ENCODE measurements around the gene PARP11. TPM values are rescaled to one million over a fixed set of nuclear protein-coding genes. Genes with fewer than 3 reads are reported as not detected.
"Not testable (repeated sequence)": the region's sequence is repeated elsewhere in the genome, so short reads cannot be mapped to it uniquely, and the experiment has no call there.

PARP11 gene
- polyA plus RNA-seq, 4 donors, result 15.2 to 18.3 (median 16.2) TPM

- no peak for DNase-seq (ENCODE audit: low read depth in 4 of 4, low spot score in 2 of 4)
Observed at GRCh38 chr12:3884671-3885070, 11.5 kb upstream of the PARP11 start.

DNA sequence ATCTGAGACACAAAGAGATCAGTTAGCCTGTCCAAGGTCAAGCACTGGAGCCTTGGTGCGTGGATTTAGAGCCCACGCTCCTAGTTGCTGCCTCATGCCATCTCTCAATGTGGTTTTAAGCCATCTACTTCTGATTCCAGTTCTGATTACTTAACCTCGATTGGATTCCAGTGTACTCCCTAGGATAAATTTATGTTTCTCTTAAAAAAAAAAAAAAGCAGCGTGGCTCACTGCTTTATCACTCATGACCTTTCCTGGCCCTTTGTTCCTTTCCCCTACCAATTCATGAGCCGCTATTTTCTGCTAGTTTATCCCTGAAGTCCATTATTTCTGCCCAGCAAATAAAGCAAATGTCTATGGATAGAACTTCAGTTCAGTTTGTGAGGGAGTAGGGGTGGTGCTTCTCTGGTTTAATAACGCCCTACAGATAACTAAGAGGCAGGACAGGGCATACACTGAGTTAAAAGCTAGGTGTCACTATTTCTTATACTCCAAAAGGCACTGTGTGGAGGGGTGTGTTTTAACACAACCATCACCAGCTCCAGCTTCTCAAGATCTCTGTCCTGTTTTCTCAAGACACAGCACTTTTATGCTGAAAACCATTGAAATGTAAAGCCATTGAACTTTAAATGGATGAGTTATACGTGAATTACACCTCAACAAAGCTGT is 9.8 kb upstream of the PARP11 start:
- no peak for DNase-seq (ENCODE audit: low read depth in 4 of 4, low spot score in 2 of 4)

GRCh38 chr12:3882406-3882805 is 9.2 kb upstream of the PARP11 start:
- no peak for DNase-seq (ENCODE audit: low read depth in 4 of 4, low spot score in 2 of 4)

GRCh38 chr12:3881281-3881950 is 8.2 kb upstream of the PARP11 start:
- no peak for DNase-seq (ENCODE audit: low read depth in 4 of 4, low spot score in 2 of 4)

- no peak for DNase-seq (ENCODE audit: low read depth in 4 of 4, low spot score in 2 of 4)
Observed at GRCh38 chr12:3879846-3880245, 6.6 kb upstream of the PARP11 start.

DNA sequence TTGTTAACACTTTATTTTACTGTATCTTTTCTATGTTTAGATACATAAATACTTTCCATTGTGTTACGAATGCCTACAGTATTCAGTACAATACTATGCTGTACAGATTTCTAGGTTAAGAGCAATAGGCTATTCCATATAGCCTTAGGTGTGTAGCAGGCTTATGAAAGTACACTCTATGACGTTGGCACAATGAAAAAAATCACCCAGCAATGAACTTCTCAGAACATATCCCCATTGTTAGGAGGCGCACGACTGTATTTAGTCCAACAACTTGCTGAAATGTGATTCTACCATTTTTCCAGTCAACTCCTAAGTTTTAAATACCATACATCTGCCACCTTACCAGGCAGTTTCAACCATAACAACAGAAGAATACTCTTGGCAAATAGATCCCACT is 1.8 kb downstream of the PARP11 start:
- DNase-seq (ENCODE audit: low read depth in 4 of 4, low spot score in 2 of 4), result no peak

- no peak for DNase-seq (ENCODE audit: low read depth in 4 of 4, low spot score in 2 of 4)
Observed at GRCh38 chr12:3869865-3870264, 3.3 kb downstream of the PARP11 start.

DNA sequence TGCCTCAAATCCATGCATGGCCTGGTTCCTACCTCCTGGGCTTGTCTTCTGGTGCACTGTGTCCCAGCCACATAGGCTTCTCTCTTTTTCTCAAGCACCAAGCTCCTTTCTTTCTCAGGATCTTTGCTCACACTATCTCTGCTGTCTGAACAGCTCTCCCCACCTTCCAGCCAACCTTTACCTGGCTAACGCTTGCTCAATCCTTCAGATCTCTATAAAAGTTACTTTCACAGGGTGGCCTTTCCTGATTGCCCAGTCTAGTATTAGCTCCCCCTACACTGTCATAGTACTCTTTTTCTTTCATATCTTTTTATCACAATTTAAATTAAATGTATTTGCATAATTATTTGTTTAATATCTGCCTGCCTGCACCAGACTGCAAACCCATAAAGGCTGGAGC is 3.8 kb downstream of the PARP11 start:
- no peak for DNase-seq (ENCODE audit: low read depth in 4 of 4, low spot score in 2 of 4)

GRCh38 chr12:3863756-3864155 is 9.4 kb downstream of the PARP11 start:
- DNase-seq (ENCODE audit: low read depth in 4 of 4, low spot score in 2 of 4), result no peak

DNA sequence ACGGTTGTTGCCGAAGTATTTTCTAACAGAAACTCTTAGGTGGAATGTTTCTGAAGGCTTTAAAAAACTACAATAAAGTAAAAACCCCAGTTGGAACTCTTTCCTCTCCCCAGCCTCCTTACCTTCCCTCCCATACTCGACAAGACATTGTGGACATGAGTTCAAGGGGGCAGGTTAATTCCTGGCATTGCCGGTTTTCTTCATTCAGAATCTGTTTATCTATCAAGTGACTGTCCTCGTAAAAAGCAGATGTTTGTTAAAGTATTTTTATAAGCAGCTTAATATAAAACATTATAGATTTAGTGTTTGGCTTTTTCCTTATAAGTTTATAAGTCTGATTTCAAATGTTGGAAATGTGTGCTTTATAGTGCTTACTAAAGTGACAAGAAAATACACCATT is 30.7 kb downstream of the PARP11 start:
- DNase-seq (ENCODE audit: low read depth in 4 of 4, low spot score in 2 of 4), result no peak

- no peak for DNase-seq (ENCODE audit: low read depth in 4 of 4, low spot score in 2 of 4)
Observed at GRCh38 chr12:3841783-3842182, 31.4 kb downstream of the PARP11 start.

DNA sequence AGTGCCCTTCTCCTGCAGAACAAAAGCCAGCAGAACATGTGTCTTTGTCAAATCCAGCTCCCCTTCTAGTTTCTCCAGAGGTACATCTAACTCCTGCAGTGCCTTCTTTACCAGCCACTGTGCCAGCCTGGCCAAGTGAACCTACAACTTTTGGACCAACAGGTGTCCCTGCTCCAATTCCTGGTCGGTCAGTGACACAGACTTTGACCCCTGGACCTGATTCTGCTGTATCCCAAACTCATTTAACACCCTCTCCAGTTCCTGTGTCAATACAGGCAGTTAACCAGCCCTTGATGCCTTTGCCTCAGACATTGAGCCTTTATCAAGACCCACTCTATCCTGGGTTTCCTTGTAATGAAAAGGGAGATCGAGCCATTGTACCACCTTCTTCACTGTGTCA is 32.4 kb downstream of the PARP11 start:
- DNase-seq (ENCODE audit: low read depth in 4 of 4, low spot score in 2 of 4), result not testable (repeated sequence)

DNA sequence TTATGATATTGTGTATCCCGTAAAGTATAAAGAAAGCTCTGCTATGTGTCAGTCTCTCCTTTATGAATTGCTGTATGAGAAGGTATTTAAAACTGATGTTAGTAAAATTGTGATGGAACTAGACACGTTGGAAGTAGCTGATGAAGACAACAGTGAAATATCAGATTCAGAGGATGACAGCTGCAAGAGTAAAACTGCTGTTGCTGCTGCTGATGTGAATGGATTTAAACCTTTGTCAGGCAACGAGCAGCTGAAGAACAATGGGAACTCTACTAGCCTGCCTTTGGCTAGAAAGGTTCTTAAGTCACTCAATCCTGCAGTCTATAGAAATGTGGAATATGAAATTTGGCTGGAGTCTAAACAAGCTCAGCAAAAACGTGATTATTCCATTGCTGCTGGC is 33.5 kb downstream of the PARP11 start:
- DNase-seq (ENCODE audit: low read depth in 4 of 4, low spot score in 2 of 4), result not testable (repeated sequence)

DNA sequence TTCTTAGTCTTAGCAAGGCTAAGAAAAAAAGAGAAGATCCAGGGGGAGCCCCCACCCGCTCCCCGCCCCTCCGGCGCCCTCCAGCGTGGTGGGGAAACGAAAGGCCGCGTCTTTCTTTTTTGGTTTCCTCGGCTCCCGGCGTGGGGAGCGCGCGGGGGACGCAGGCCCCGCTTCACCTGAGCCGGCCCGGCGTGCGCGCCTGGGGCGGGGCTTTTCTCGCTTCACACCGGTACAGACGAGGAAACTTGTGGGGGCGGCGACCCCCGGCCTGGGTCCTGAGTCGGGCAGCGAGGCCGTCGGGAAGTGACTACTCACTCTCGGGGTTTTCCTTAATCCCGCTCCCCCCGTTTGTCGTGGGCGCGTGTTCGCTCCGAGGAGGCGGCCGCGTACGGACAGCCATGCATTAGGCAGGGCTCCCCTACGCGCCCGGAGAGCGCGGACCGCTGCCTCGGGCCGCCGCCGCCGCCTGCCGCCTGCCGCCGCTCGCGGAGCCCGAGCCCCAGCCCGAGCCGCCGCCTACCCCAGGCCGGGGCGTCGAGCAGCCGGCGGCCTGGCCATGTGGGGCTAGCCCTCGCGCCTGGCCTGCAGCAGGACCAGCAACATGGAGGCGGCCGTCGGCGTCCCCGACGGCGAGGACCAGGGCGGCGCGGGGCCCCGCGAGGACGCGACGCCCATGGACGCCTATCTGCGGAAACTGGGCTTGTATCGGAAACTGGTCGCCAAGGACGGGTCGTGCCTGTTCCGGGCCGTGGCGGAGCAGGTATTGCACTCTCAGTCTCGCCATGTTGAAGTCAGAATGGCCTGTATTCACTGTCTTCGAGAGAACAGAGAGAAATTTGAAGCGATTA is 34.3 kb downstream of the PARP11 start:
- peak in 1 of 4 donors; percentile 10 for DNase-seq (ENCODE audit: low read depth in 4 of 4, low spot score in 2 of 4)

DNA sequence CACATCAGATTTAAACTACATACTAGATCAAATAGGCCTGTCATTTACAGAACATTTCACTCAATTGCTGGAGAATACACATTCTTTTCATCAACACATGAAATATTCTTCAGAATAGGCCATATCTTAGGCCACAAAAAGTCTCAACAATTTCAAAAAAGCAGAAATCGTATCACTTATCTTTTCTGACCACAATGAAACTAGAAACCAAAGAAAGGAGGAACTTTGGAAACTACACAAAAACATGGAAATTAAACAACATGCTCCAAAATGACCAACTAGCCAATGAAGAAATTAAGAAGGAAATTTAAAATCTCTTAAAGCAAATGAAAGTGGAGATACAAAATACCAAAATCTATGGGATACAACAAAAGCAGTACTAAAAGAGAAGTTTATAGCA is 35.1 kb downstream of the PARP11 start:
- no peak for DNase-seq (ENCODE audit: low read depth in 4 of 4, low spot score in 2 of 4)

DNA sequence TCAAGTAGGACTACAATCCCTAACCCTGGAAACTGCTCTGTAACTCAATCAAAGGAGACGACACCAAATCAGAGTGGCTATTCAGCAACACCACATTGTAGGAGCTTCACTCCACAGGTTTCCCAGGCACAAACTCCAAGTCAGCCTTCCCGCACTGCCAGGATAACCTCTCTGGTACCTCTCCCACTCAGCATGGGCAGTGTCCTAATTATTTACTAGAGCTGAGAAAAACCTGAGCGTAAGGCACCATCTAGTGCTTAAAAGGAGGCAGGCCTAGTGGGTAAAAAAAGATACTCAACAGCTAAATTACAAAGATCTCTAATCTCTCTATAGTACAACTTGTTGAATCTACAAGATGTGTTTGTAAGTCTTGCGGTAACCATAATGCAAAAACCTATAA is 36.1 kb downstream of the PARP11 start:
- DNase-seq (ENCODE audit: low read depth in 4 of 4, low spot score in 2 of 4), result no peak

DNA sequence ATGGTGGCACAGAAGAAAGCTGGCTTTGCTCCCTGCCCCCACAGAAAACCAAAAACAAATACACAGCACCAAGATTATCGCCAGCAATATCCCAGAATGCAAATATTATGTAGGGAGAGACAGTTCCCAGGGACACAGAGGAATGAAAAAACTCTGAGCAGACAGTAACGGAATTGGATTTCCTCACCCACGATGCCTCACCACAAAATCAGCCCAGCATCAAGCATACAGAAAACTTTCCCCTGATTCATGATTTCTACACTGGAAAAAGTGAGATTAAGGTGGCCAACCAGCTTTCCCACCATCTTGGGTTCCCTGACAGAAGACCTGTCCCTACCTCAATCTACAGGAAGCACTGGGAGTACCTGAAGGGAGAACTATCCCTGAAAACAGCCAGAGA is 36.6 kb downstream of the PARP11 start:
- DNase-seq (ENCODE audit: low read depth in 4 of 4, low spot score in 2 of 4), result no peak

DNA sequence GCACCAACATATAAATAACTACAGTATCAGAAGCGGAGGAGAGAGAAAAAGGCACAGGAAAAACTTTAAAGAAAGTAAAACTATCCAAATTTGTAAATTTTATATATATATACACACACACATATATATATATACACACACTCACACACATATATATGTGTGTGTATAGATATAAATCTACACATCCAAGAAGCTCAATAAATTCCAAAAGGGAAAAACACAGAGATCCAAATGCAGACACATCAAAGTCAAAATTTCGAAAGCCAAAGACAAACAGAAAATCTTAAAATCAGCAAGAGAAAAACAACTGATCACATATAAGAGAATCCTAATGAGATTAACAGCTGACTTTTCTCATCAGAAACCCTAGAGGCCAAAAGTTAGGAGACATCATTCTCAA is 37.3 kb downstream of the PARP11 start:
- DNase-seq (ENCODE audit: low read depth in 4 of 4, low spot score in 2 of 4), result no peak

- DNase-seq (ENCODE audit: low read depth in 4 of 4, low spot score in 2 of 4), result no peak
Observed at GRCh38 chr12:3834774-3835173, 38.4 kb downstream of the PARP11 start.

DNA sequence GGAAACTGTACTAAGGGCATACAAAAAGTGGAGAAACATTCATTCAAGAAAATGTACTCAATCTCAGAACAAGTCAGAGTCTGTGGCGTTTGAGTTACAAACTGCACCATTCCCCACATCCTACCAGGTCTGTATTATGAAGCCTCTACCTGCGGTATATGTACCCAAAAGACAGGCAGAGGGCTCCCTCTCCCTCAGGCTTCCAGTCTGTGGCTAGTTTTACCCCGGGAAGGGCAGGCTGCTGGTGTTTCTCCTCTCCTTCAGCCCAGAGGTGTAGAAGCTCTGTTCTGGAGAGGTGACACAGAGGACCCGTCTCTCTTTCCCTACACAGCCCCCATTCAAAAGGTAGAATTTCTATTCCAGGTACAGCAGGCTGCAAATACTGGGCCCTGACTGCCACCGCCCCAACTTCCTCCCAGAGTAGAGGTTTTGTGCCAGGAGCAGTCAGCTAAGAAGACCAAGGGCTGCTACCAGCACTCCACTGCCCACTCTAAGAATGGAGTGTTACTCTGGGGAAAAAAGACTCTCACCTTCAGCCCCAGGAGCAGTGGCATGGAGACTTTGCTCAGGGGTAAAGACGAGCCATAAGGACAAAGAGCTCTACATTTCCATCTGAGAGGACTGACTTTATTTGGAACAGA is 39.4 kb downstream of the PARP11 start:
- DNase-seq (ENCODE audit: low read depth in 4 of 4, low spot score in 2 of 4), result no peak

- no peak for DNase-seq (ENCODE audit: low read depth in 4 of 4, low spot score in 2 of 4)
Observed at GRCh38 chr12:3832738-3833137, 40.5 kb downstream of the PARP11 start.

Measured in left renal cortex interstitium (tissue), 4 donors.